ENCODE results near the gene MMP13.
A peak's percentile ranks its signal among the peaks of the same experiment; 100 is the strongest.

Gene MMP13

GRCh38 chr11:102967497-102967896 lies 12.0 kb upstream of the MMP13 start:
- no peak overlapping the region for H3K4me3 ChIP-seq (ENCODE audit: low read depth, low read length)
- no peak for DNase-seq (ENCODE audit: low read depth)
- TF ChIP-seq, protein P1, sequence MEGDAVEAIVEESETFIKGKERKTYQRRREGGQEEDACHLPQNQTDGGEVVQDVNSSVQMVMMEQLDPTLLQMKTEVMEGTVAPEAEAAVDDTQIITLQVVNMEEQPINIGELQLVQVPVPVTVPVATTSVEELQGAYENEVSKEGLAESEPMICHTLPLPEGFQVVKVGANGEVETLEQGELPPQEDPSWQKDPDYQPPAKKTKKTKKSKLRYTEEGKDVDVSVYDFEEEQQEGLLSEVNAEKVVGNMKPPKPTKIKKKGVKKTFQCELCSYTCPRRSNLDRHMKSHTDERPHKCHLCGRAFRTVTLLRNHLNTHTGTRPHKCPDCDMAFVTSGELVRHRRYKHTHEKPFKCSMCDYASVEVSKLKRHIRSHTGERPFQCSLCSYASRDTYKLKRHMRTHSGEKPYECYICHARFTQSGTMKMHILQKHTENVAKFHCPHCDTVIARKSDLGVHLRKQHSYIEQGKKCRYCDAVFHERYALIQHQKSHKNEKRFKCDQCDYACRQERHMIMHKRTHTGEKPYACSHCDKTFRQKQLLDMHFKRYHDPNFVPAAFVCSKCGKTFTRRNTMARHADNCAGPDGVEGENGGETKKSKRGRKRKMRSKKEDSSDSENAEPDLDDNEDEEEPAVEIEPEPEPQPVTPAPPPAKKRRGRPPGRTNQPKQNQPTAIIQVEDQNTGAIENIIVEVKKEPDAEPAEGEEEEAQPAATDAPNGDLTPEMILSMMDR (conservative IDR thresholded peaks at IDR 0.05; ENCODE audit: low read depth, low read length) = no peak

DNA sequence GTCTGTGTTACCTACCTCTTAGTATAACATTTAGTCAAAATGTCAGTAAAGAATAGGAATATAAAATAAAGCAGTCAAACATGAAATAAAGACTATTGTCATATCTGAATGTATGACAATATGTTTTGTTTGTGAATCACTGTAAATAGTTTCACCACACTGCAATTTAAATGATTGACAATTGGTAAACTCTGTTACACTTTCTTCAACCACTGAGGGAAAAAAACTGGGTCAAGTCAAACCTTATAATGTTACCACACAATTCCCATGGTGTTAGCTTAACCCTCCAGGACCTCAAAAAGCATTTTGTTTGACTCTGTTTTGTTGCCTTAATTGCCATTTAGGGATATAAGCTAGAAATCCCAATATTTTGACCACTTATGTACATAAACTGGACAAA lies 10.5 kb upstream of the MMP13 start:
- H3K4me3 ChIP-seq (ENCODE audit: low read depth, low read length) = no peak overlapping the region
- TF ChIP-seq, protein P1 (conservative IDR thresholded peaks at IDR 0.05; ENCODE audit: low read depth, low read length) = no peak
- DNase-seq (ENCODE audit: low read depth) = no peak

GRCh38 chr11:102964867-102965266 lies 9.3 kb upstream of the MMP13 start:
- TF ChIP-seq, protein P1 (conservative IDR thresholded peaks at IDR 0.05; ENCODE audit: low read depth, low read length) = no peak
- no peak for DNase-seq (ENCODE audit: low read depth)
- no peak overlapping the region for H3K4me3 ChIP-seq (ENCODE audit: low read depth, low read length)

- no peak overlapping the region for H3K4me3 ChIP-seq (ENCODE audit: low read depth, low read length)
- TF ChIP-seq, protein P1 (conservative IDR thresholded peaks at IDR 0.05; ENCODE audit: low read depth, low read length) = no peak
- no peak for DNase-seq (ENCODE audit: low read depth)
Measured at GRCh38 chr11:102957953-102958352, 2.4 kb upstream of the MMP13 start.

DNA sequence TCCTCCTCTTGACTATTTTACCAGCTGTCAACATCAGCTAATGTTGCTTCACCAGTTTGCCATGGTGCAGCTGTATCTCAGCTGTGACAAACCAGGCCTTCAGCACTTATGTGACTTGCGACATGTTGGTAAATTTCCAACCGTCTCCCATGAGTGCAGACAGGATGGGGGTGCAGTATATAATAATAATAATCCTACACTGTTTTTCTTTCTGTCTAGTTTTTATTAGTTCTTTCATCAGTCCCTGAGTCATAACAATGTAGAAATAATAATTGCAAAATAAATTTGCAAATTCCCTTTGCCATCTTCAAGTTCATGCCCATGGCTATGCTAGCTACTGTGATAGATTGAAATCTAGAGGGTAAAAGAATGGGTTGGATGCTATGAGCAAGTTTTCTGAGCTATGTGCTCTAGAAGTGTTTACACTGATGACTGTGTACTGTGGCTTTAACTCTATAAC lies 4.9 kb downstream of the MMP13 start:
- peak; percentile 47 for DNase-seq (ENCODE audit: low read depth)
- TF ChIP-seq, protein P1 (conservative IDR thresholded peaks at IDR 0.05; ENCODE audit: low read depth, low read length) = no peak

GRCh38 chr11:102946237-102946636 lies 9.3 kb downstream of the MMP13 start:
- TF ChIP-seq, protein P1 (conservative IDR thresholded peaks at IDR 0.05; ENCODE audit: low read depth, low read length) = no peak
- DNase-seq (ENCODE audit: low read depth) = no peak
- no peak overlapping the region for H3K4me3 ChIP-seq (ENCODE audit: low read depth, low read length)

More for the DNA sequence above, 4.9 kb downstream of the MMP13 start:
- H3K4me3 ChIP-seq (ENCODE audit: low read depth, low read length) = no peak overlapping the region

DNA sequence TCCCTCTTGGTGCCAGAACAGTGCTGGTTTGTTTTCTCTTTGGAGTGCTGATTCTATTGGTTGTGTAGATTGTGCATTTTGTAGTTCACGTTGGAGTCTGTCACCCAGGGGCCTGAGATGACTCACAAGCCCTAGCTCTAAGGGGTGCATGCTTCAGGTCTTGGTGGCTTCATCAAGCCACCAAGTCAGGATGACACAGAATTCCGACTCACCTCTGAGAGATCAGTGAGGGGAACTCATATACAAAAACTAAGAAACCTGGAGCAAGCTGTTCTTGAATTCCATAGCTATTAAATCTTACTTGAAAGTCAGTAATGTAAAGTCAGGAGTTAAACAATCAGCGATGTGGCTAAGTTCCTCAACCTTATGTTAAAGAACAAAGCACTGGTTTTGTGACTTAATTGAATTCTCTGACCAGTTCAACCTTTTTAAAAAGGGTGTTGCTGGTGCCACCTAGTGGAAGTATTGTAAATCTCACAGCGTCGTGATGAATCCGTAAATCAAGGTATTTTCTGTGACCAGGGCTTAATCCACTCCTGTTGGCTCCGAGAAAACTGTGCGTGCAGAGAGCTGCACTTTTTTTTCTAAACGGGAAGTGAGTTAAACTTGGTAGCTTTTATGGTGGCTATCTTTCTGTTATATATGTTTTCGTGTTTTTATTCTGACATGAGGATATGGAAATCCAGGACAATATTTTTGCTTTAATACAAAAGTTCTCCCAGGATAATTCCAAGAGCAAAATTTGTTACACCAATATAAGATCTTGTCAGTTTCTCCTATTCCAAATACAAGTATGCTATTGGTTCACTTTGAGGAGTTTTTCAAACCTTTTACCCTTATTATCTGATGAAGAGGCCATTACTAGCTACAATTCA lies 14.6 kb downstream of the MMP13 start:
- peak; percentile 83 for DNase-seq (ENCODE audit: low read depth)
- no peak overlapping the region for H3K4me3 ChIP-seq (ENCODE audit: low read depth, low read length)
- TF ChIP-seq, protein P1 (conservative IDR thresholded peaks at IDR 0.05; ENCODE audit: low read depth, low read length) = peak; percentile 79

Data from choroid plexus epithelial cell (primary cell).